Activated CD4-positive, alpha-beta T cell treated with anti-CD3 and anti-CD28 coated beads, Interleukin-2, Interleukin-4, amounts not matched to agents 100 ng/mL and 50 ng/mL, durations not matched to agents 16 hours and 8 hours (primary cell): ENCODE results near the gene MKX.

Source experiments
- DNase-seq: peaks from one replicate; pipeline ENCODE4 v3.0.0-alpha.2; 2020; ENCODE audit warnings: low spot score

MKX gene

GRCh38 chr10:27646604-27647175, 98.9 kb downstream of the MKX start:
- no peak for DNase-seq

- no peak for DNase-seq
Observed at GRCh38 chr10:27646194-27646593, 99.4 kb downstream of the MKX start.

DNA sequence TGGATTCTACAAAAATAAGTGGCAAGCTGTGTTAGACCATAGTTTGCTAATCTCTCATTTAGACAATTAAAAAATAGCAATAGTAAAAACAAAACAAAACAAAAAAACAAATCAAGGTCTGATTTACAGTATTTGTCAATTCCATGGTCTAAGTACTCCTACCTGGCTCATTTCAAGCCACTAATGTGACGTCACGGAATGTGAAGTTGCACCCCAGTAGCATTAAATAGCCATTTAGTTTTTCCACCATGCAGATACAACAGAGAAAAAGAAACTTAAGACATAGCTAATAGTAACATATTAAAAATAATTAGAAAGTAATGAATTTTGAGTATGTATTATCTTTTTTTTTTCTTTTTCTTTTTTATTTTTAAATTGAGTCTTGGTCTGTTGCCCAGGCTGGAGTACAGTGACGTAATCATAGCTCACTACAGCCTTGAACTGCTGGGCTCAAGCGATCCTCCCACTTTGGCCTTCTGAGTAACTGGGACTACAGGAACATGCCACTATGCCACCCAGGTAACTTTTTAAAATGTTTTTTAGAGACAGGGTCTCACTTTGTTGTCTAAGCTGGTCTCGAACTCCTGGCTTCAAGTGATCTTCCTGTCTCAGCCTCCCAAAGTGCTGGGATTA, 101.2 kb downstream of the MKX start:
- DNase-seq, result no peak

DNA sequence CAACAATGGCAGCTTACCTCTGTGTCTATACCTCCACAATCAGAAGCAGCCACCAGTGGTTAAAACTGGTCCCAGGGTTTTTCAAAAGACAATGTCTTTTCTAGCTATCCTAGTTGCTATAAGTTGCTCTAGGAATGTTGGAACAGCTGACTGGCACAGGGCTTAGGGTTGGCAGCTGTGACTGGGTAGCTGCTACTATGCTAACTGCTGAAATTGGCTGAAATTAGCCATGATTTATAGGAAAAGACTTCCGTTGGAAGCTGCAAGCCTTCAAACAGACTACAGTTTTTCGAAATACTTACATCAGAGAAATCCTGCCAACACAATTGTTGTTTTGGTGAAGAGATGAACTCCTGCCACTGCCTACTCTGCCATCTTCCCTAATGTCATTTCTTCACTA, 102.3 kb downstream of the MKX start:
- DNase-seq, result no peak

DNA sequence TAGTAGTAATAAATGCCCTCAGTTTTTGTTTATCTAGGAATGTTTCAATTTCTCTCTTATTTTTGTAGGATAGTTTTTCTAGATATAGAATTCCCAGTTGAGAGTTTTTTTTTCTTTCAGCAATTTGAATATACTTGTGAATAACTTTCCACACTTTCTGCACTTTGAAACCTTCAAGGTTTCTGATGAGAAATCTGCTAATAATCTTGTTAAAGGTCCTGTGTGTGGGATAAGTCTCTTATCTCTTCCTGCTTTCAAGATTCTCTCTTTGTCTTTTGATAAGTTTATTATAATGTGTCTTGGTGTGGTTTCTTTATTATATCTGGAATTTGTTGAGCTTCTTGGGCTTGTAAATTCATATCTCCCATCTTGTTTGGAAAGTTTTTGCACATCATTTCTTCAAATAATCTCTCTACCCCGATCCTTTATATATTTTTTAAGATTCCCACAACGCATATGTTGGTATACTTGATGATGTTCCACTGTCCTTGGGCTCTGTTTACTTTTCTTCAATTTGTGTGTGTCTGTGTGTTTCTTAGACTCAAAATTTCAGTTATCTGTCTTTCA, 103.5 kb downstream of the MKX start:
- DNase-seq, result no peak

- DNase-seq, result no peak
Observed at GRCh38 chr10:27638071-27638750, 107.4 kb downstream of the MKX start.

DNA sequence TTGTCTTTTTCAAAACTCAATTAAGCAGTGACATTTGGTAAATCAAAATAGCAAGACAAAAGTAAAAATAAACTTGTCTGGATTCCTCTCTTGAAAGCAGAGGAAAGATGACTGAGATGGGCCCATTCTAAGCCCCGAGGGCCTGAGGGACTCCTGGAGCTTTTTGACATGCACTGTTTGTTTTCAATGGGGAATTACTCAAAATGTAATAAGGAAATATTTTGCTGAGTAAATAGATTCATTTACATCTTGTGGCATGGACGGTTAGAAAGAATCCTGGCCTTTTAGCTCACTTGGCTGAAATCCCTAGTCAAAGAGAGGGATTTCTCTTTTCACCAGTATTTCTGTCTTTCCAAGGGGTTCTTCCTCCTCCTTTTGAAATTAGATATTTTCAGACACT, 108.0 kb downstream of the MKX start:
- no peak for DNase-seq

DNA sequence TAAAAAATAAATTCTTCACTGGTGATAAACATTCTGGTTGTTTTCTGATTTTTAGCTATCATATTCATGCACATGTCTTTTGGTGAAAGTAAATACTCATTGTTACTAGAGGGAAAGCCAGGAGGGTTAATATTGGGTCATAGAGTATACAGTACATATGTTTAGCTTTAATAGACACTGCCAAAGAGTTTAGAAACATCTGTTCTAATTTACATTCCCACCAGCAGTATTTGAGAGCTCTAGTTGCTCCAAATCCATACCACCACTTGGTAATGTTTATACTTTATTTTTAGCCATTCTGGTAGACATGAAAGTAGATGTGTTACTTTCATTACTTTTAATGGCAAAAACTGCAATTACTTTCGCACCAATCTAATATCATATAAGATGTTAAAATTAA, 108.8 kb downstream of the MKX start:
- no peak for DNase-seq

DNA sequence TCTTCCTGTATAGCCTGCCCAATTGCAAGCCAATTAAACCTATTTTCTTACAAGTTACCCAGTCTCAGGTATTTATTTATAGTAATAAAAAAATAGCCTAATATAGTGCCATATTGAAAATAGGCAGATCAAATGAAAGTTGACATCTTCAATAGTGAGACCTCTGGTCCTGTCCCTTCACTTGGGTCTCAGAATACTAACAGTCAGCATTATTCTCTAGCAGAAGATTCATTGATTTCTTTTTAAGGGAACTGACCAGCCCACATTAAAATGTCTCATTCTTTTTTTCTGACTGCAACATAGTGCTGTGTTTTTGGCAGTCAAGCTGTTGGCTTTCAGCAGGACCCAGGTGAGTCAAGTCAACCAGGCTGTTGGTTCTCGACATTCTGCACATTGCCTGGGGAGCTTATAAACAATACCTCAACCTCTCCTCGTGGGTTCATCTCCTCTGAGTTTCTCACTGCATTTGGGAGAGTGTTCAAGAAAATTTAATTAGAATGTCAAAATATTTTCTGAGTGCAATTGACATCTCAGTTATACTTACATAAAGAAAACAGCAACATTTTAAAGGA, 109.8 kb downstream of the MKX start:
- DNase-seq, result no peak

- DNase-seq, result no peak
Observed at GRCh38 chr10:27635290-27635689, 110.3 kb downstream of the MKX start.

DNA sequence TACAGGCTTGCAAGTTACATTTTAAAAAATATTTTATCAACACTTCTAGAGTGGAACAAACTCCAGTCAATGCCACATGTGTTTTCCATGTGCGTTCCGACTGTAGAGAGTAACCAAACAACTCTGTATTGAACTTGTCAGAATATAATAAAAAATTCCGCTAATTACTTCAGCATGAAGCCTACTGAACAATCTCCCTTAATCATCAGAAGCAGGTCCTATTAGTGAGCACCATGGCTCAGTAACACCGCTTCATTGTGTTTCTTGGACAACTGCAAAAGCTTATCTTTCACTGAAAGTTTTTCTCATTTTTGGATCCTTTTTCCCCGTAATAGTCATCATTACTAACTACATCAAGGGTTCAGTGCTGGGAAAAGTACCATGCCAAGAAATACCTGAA, 117.0 kb downstream of the MKX start:
- no peak for DNase-seq

DNA sequence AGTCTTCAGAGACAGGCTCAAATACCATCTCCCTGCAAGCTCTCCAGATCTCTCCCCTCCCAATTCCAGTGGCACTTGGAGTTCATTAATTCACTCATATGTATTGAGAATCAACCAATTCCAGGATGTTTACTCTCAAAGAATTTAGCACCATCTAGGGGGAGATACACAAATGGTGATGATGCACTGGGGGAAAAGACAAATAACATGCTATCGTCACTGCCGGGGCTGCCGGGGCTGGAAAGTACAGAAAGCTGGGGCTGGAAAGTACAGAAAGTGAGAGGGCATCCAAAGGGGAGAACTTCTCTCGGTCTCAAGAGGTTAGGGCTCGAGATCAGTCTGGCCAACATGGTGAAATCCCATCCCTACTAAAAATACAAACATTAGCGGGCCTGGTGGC, 118.7 kb downstream of the MKX start:
- no peak for DNase-seq

DNA sequence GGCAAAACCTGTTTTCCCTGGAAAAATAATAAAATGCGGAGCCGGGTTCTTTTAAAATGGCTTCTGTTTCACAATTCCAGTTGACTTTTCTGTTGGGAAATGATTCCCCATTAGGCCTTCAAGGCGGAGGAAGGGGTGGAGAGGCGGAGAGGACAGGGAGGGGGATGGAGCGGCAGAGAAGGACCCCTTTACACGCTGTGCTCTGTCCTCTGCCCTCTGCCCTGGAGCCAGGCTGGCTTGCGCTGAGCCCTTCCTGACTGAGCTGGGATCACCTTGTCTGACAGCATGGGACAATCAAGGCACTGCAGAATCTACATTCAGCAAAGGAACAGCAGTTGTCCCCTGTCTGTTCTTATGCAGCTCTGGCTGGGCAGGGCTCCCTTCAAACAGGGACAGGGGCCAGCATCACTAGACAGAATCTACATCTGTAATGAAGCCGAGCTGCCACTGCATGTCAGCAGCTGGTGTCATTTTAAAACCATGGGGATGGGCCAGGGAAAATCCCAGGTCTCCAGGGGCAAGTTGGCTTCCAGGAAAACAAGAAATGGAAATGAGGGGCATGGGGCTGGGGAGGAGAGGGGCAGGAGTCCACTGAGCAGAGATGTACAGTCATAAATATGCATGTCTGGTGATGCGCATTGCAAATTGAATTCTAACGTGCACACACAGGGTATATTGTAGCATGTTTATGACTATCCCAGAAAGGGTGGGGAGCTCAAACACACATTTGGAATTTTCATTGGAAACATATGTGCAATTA, 120.0 kb downstream of the MKX start:
- no peak for DNase-seq

- no peak for DNase-seq
Observed at GRCh38 chr10:27624941-27625340, 120.7 kb downstream of the MKX start.
